HepG2 (cell line): ENCODE measurements around the gene LAMP1. TPM values are rescaled to one million over a fixed set of nuclear protein-coding genes. Genes with fewer than 3 reads are reported as not detected.

Experiments used
- ATAC-seq: fragments of 200-7000 bp; cut with Tn5 transposase; 3 replicates; pipeline ENCODE4 v1.9.1; 2020; ENCODE audit warnings: mild to moderate bottlenecking, moderate library complexity
- BruUV-seq: library from RNA; stranded (reverse); fragments of 400-500 nt; replicated peaks from 2 replicates; lab custom pipeline; 2021; lab: Mats Ljungman, UMichigan
- CTCF ChIA-PET: fragments of 300-600 bp; formaldehyde crosslinking; extraction: SDS; loops from one replicate; lab custom pipeline; 2021; ENCODE audit warnings: low total read pairs, inconsistent platforms, low intra/inter-chr PET ratio; lab: Yijun Ruan, JAX
- POLR2A ChIA-PET: fragments of 350-600 bp; sonication (Branson Sonifier 250); formaldehyde crosslinking; loops from one replicate; lab custom pipeline; 2020; ENCODE audit warnings: antibody characterized with exemption, inconsistent platforms; lab: Yijun Ruan, JAX
- DNase-seq: peaks from one replicate; pipeline ENCODE4 v3.0.0-alpha.2; 2015; ENCODE audit warnings: low spot score
- FAIRE-seq: peaks from 3 replicates; lab custom pipeline; 2011; peaks lifted over from hg19 to GRCh38; lab: Jason Lieb, UNC
- H2AFZ ChIP-seq: one replicate; pipeline ENCODE4 v1.6.1; 2011; ENCODE audit warnings: low read length, inconsistent platforms
- H3K27ac ChIP-seq: fragments of 300-600 bp; 3 replicates; pipeline ENCODE4 v1.8.0; 2011; ENCODE audit warnings: mixed run types, mild to moderate bottlenecking, mixed read lengths, low read length, inconsistent platforms; ENCODE audit not compliant: insufficient read depth; ENCODE audit errors: extremely low read length
- H3K27me3 ChIP-seq, 2 experiments: fragments of 200-600 bp in 1 of 2; 2 replicates in 1 of 2; 3 replicates in 1 of 2; pipeline versions ENCODE4 v1.6.0 to v1.8.0; 2011; ENCODE audit warnings: low read length in 2 of 2, mild to moderate bottlenecking in 2 of 2, moderate library complexity in 2 of 2, inconsistent platforms in 1 of 2; ENCODE audit not compliant: insufficient read depth in 2 of 2, control insufficient read depth in 1 of 2
- H3K36me3 ChIP-seq, 2 experiments: fragments of 200-600 bp in 1 of 2; replicated peaks in 1 of 2; 2 replicates in 1 of 2; 3 replicates in 1 of 2; pipeline versions ENCODE4 v1.5.1 to v1.8.0; 2011; ENCODE audit warnings: low read length in 2 of 2, inconsistent platforms in 1 of 2; ENCODE audit not compliant: insufficient read depth in 2 of 2, control insufficient read depth in 1 of 2
- H3K4me1 ChIP-seq: 2 replicates; pipeline ENCODE4 v1.5.1; 2012; ENCODE audit warnings: low read length, inconsistent platforms; ENCODE audit not compliant: insufficient read depth
- H3K4me2 ChIP-seq: 2 replicates; pipeline ENCODE4 v1.6.0; 2011; ENCODE audit warnings: low read depth, low read length, inconsistent platforms
- H3K4me3 ChIP-seq, 3 experiments: fragments of 200-600 bp in 1 of 3; sonication (generic), shearing (Covaris generic) in 1 of 3; replicated peaks in 1 of 3; 2 replicates each; pipeline ENCODE4 v1.5.1; 2011 to 2016; ENCODE audit warnings: low read length in 3 of 3, inconsistent platforms in 2 of 3, low read depth in 2 of 3, mild to moderate bottlenecking in 2 of 3, control low read depth in 1 of 3, mixed read lengths in 1 of 3; ENCODE audit not compliant: insufficient read depth in 1 of 3
- H3K79me2 ChIP-seq: one replicate; pipeline ENCODE4 v1.6.1; 2011; ENCODE audit warnings: low read length, inconsistent platforms; ENCODE audit not compliant: insufficient read depth
- H3K9ac ChIP-seq: 2 replicates; pipeline ENCODE4 v1.6.0; 2011; ENCODE audit warnings: mild to moderate bottlenecking, low read depth, low read length, inconsistent platforms; ENCODE audit not compliant: insufficient read depth
- H3K9me3 ChIP-seq: 2 replicates; pipeline ENCODE4 v1.5.1; 2012; ENCODE audit warnings: mild to moderate bottlenecking, low read length
- H4K20me1 ChIP-seq: 2 replicates; pipeline ENCODE4 v1.6.0; 2011; ENCODE audit warnings: inconsistent platforms, mild to moderate bottlenecking, low read length, moderate library complexity; ENCODE audit not compliant: insufficient read depth
- AGO2 ChIP-seq: fragments of 200-400 bp; formaldehyde crosslinking; optimal IDR thresholded peaks from 2 replicates; pipeline ENCODE3; 2017; ENCODE audit warnings: mild to moderate bottlenecking, low read depth, low read length, moderate library complexity
- BATF2 ChIP-seq: sonication (generic); formaldehyde crosslinking; IDR thresholded peaks from 2 replicates; pipeline ENCODE4 v1.8.0; 2022; ENCODE audit warnings: mild to moderate bottlenecking, missing genetic modification reagents, moderate library complexity
- PRDM4 ChIP-seq: sonication (generic); formaldehyde crosslinking; IDR thresholded peaks from 2 replicates; pipeline ENCODE4 v1.9.0; 2021; ENCODE audit warnings: missing genetic modification reagents, borderline replicate concordance
- TFAP4 ChIP-seq: sonication (generic); IDR thresholded peaks from 2 replicates; pipeline ENCODE4 v1.6.1; 2016; ENCODE audit warnings: low read depth, borderline replicate concordance
- ZNF232 ChIP-seq: sonication (generic); formaldehyde crosslinking; IDR thresholded peaks from 2 replicates; pipeline ENCODE4 v1.4.0; 2020; ENCODE audit warnings: missing genetic modification reagents, borderline replicate concordance
- ZNF607 ChIP-seq: sonication (generic); formaldehyde crosslinking; IDR thresholded peaks from 2 replicates; pipeline ENCODE4 v1.5.1; 2020; ENCODE audit warnings: missing genetic modification reagents, mild to moderate bottlenecking, borderline replicate concordance
- WGBS: methylation state at CpG from one replicate; pipeline ENCODE4 v1.1.6; 2017; ENCODE audit warnings: low lambda C conversion rate; 5-methylcytosine and 5-hydroxymethylcytosine counted together
- in situ Hi-C: cut with HindIII; loops from 2 replicates; pipeline ENCODE4 v1.10.0; 2017; ENCODE audit warnings: low pct_unique_long_range_greater_than_20kb; ENCODE audit not compliant: extremely low pct_ligation_motif_present
- intact Hi-C: fragments of 100-400 bp; cut with micrococcal nuclease; formaldehyde crosslinking; loops from one replicate; pipeline ENCODE4 v1.10.0; 2022; ENCODE audit not compliant: unreplicated experiment
- polyA plus RNA-seq, 8 experiments: library from polyadenylated mRNA; depleted of rRNA in 3 of 8; stranded (reverse) in 7 of 8; unstranded in 1 of 8; fragments of >200 nt; fragmentation: Illumina TruSeq in 4 of 8; extraction: Trizol in 4 of 8; gene quantifications; 2 replicates each; pipeline versions ENCODE4 v1.2.1 to v1.2.3, GENCODE V29; 2011 to 2016; ENCODE audit warnings: low read depth in 4 of 8, missing spikeins in 1 of 8, mixed read lengths in 1 of 8; ENCODE audit not compliant: insufficient read depth in 1 of 8
- total RNA-seq, 5 experiments: library from RNA; depleted of rRNA; stranded (reverse); fragments of >200 nt; fragmentation: Illumina TruSeq; extraction: Trizol; gene quantifications; 2 replicates each; pipeline ENCODE4 v1.2.3, GENCODE V29; 2016; ENCODE audit warnings: low read depth in 1 of 5

Gene LAMP1
- total and polyA plus RNA-seq, 2 of the 13 experiments (the other 11 are each of a cell fraction or from before 2014, with no cell fraction given): 103 to 112 TPM

GRCh38 chr13:113353254-113353653 lies 56.2 kb downstream of the LAMP1 start:
- no peak for FAIRE-seq
- no peak overlapping the region for H3K27ac ChIP-seq
- H3K4me1 ChIP-seq: peaks cover 1% of the 10 kb centered on the region; the same call in 1 of the 2 replicates
- CTCF ChIA-PET: no interaction called here
- 0 out of 2 replicates have a peak, but pooled peaks cover 2% of the 10 kb centered on the region for H4K20me1 ChIP-seq
- H3K79me2 ChIP-seq: peaks cover 2% of the 10 kb centered on the region
- no TSS peak for BruUV-seq
- no peak for ATAC-seq
- no peak overlapping the region for H2AFZ ChIP-seq
- TF ChIP-seq TFAP4: no peak
- TF ChIP-seq ZNF232: no peak
- no peak for TF ChIP-seq ZNF607 (CRISPR knock-in tag)
- no peak for TF ChIP-seq BATF2 (CRISPR knock-in tag)
- H3K4me3 ChIP-seq: no peak overlapping the region
- intact Hi-C loops: no loop called here
- POLR2A ChIA-PET: no interaction called here
- H3K9me3 ChIP-seq: no peaks in the 10 kb centered on the region
- 91% methylated on average over 12 of the region's 12 CpGs for WGBS
- no peak for DNase-seq
- H3K9ac ChIP-seq: no peak overlapping the region
- H3K36me3 ChIP-seq: peaks cover 21 to 49% of the 10 kb centered on the region in 2 experiments
- no peaks in the 10 kb centered on the region for H3K27me3 ChIP-seq
- in situ Hi-C loops: no loop called here
- no peak overlapping the region for H3K4me2 ChIP-seq

- peaks cover 19% of the 10 kb centered on the region for H3K4me1 ChIP-seq
- ATAC-seq (no peak), FAIRE-seq (no peak), DNase-seq (no peak)
- no peak overlapping the region for H3K9ac ChIP-seq
- POLR2A ChIA-PET: no interaction called here
- H4K20me1 ChIP-seq: peaks cover 8% of the 10 kb centered on the region; the same call in 1 of the 2 replicates
- H2AFZ ChIP-seq: no peak overlapping the region
- no peaks in the 10 kb centered on the region for H3K9me3 ChIP-seq
- in situ Hi-C loops (no loop called here), intact Hi-C loops (no loop called here)
- CTCF ChIA-PET: no interaction called here
- no peak overlapping the region for H3K4me3 ChIP-seq
- no peak for TF ChIP-seq PRDM4 (CRISPR knock-in tag)
- TF ChIP-seq AGO2: peak; percentile 78
- no peak overlapping the region for H3K4me2 ChIP-seq
- no peak overlapping the region for H3K27ac ChIP-seq
- peaks cover 6% of the 10 kb centered on the region for H3K79me2 ChIP-seq
- no TSS peak for BruUV-seq
- H3K27me3 ChIP-seq: no peaks in the 10 kb centered on the region
- WGBS: 98% methylated on average over 37 of the region's 41 CpGs
- H3K36me3 ChIP-seq: peaks cover 11 to 46% of the 10 kb centered on the region in 2 experiments
Observed at GRCh38 chr13:113354831-113355610, 58.0 kb downstream of the LAMP1 start.
